Osteocyte (in vitro differentiated cells): ENCODE results near the gene TPO. TPM values are rescaled to one million over a fixed set of nuclear protein-coding genes. Genes with fewer than 3 reads are reported as not detected.

ENCODE experiments used
- DNase-seq: peaks from one replicate; pipeline ENCODE4 v3.0.0; 2021; ENCODE audit warnings: mixed read lengths; ENCODE audit not compliant: unreplicated experiment; ENCODE audit errors: extremely low spot score
- H3K27ac Mint-ChIP-seq: one replicate; pipeline ENCODE4 v1.8.0; 2021; ENCODE audit warnings: mild to moderate bottlenecking, mixed read lengths; ENCODE audit not compliant: unreplicated experiment
- H3K27me3 Mint-ChIP-seq: one replicate; pipeline ENCODE4 v1.8.0; 2021; ENCODE audit warnings: mixed read lengths; ENCODE audit not compliant: unreplicated experiment
- H3K36me3 Mint-ChIP-seq: one replicate; pipeline ENCODE4 v1.8.0; 2021; ENCODE audit warnings: mixed read lengths; ENCODE audit not compliant: unreplicated experiment
- H3K4me1 Mint-ChIP-seq: one replicate; pipeline ENCODE4 v1.8.0; 2021; ENCODE audit warnings: mixed read lengths; ENCODE audit not compliant: unreplicated experiment
- H3K4me3 Mint-ChIP-seq: one replicate; pipeline ENCODE4 v1.8.0; 2021; ENCODE audit warnings: mild to moderate bottlenecking, moderate library complexity, mixed read lengths; ENCODE audit not compliant: unreplicated experiment
- H3K9me3 Mint-ChIP-seq: one replicate; pipeline ENCODE4 v1.8.0; 2021; ENCODE audit warnings: mixed read lengths; ENCODE audit not compliant: unreplicated experiment
- total RNA-seq: library from RNA; stranded (reverse); gene quantifications from 2 replicates; pipeline ENCODE4 v1.2.1, GENCODE V29; 2021
- TF ChIP-seq, protein P1 (sequence below): fragments of 200-600 bp; sonication (generic); IDR thresholded peaks from 2 replicates; pipeline ENCODE4 v1.5.0; 2021; ENCODE audit warnings: antibody characterized with exemption, mild to moderate bottlenecking, moderate library complexity

TPO gene
- total RNA-seq, 1 donor from 2014 or later = not detected

DNA sequence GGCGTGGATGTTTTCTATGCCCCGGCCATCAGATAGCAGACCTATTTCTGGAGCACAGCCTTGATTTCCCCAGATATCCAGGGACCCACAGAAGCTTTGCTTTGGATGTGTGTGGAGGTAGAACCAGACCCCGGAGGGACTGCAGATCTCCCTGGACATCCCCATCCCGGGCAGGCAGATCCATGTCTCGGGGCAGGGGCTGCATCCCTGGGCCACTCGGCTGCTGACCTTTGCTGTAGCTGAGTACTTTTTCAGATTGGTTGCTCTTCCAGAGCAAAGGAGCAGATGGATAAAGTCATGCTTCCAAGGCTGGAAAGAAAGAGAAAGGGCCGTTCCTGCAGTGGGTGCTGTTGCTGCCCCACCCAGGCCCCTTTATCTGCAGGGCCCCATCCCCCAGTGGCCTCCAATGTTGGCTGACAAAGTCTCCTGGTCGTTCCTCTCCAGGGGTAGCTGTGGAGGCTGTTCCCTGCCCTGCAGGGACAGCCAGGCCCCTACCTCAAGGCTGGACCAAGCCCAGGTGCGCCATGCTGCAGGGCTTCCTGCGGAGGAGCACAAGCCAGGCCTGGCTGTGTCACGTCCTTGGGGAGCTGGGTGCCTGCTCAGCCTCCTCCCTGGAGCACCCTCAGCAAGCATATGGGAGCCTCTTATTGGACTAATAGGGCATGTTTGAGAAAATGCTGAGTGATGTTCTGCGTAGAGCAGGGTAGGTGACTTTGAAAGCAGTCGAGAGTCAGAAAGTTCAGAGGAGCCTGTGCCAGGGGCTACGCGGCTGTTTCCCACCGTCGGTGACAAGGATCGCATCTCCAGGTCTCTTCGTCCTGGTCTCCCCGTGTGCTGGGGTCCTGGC is 68.4 kb downstream of the TPO start:
- Mint-ChIP-seq H3K27ac (no peak overlapping the region), H3K4me1 (no peaks in the 10 kb centered on the region), H3K36me3 (no peaks in the 10 kb centered on the region), H3K4me3 (no peak overlapping the region), H3K9me3 (no peaks in the 10 kb centered on the region), H3K27me3 (no peaks in the 10 kb centered on the region)
- no peak for DNase-seq
- TF ChIP-seq, protein P1, sequence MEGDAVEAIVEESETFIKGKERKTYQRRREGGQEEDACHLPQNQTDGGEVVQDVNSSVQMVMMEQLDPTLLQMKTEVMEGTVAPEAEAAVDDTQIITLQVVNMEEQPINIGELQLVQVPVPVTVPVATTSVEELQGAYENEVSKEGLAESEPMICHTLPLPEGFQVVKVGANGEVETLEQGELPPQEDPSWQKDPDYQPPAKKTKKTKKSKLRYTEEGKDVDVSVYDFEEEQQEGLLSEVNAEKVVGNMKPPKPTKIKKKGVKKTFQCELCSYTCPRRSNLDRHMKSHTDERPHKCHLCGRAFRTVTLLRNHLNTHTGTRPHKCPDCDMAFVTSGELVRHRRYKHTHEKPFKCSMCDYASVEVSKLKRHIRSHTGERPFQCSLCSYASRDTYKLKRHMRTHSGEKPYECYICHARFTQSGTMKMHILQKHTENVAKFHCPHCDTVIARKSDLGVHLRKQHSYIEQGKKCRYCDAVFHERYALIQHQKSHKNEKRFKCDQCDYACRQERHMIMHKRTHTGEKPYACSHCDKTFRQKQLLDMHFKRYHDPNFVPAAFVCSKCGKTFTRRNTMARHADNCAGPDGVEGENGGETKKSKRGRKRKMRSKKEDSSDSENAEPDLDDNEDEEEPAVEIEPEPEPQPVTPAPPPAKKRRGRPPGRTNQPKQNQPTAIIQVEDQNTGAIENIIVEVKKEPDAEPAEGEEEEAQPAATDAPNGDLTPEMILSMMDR = no peak

DNA sequence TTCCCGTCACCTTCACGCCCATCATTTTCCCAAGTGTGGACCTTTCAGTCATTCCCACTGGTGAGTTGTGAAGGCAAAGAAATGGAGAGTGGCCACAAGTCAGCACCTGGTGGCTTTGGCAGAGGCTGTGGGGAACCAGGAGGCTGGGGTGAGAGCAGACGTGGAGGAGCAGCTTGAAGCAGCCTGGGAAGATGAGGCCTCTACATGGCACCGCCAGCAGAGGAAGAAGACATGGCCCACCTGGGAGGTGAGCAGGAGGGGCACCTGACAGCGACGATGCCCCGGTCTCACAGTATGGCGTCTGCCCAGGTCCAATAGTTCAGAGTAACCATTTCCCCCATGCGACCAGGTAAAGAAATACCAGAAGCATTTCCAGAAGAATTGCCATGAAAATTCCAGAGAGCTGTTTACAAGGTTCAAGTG is 69.0 kb downstream of the TPO start:
- Mint-ChIP-seq H3K27me3 (no peaks in the 10 kb centered on the region), H3K36me3 (no peaks in the 10 kb centered on the region), H3K9me3 (no peaks in the 10 kb centered on the region), H3K4me1 (no peaks in the 10 kb centered on the region), H3K27ac (no peak overlapping the region), H3K4me3 (no peak overlapping the region)
- TF ChIP-seq, protein P1 = no peak
- DNase-seq = no peak

DNA sequence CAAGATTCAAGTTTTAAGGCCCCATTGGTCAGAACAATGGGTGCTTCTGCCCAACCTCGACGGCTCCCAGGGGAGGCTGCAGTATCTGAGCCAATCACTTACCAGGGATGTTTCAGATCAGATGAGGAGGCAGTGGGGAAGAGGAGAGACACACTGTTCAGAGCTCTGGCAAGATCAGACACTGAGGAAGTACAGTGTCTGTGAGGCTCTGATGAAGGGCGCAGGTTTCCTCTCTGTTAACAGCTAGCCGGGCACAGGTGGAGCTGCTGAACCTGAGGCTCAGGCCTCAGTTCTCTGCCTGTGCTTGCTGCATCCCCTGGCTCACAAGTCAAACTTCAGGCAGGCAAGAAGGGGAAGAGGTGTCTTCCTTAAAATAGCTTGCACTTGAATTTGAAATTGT is 69.7 kb downstream of the TPO start:
- Mint-ChIP-seq H3K4me3 (no peak overlapping the region), H3K4me1 (no peaks in the 10 kb centered on the region), H3K36me3 (no peaks in the 10 kb centered on the region), H3K27me3 (no peaks in the 10 kb centered on the region), H3K27ac (no peak overlapping the region), H3K9me3 (no peaks in the 10 kb centered on the region)
- no peak for DNase-seq
- TF ChIP-seq, protein P1 = no peak

DNA sequence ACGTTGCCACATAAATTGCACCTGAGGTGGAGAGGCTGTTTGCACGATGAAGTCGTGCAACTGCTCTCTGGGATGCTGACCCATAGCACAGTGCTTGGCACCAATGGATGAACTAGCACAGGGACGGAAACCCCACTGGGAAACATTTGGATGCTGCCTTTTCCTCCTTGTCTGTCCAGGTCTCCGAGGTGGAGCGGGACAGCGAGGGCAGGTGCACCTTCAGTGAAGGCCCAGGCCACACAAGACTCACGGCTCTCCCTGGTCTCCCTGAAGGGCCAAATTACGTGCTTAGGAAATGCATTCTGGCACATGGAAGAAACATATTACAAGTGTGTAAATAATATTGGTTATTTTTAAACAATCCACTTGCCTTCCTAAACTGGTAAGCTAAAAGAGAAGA is 70.3 kb downstream of the TPO start:
- Mint-ChIP-seq H3K4me3 (no peak overlapping the region), H3K36me3 (no peaks in the 10 kb centered on the region), H3K27ac (no peak overlapping the region), H3K9me3 (no peaks in the 10 kb centered on the region), H3K4me1 (no peaks in the 10 kb centered on the region), H3K27me3 (no peaks in the 10 kb centered on the region)
- TF ChIP-seq, protein P1 = no peak
- no peak for DNase-seq

DNA sequence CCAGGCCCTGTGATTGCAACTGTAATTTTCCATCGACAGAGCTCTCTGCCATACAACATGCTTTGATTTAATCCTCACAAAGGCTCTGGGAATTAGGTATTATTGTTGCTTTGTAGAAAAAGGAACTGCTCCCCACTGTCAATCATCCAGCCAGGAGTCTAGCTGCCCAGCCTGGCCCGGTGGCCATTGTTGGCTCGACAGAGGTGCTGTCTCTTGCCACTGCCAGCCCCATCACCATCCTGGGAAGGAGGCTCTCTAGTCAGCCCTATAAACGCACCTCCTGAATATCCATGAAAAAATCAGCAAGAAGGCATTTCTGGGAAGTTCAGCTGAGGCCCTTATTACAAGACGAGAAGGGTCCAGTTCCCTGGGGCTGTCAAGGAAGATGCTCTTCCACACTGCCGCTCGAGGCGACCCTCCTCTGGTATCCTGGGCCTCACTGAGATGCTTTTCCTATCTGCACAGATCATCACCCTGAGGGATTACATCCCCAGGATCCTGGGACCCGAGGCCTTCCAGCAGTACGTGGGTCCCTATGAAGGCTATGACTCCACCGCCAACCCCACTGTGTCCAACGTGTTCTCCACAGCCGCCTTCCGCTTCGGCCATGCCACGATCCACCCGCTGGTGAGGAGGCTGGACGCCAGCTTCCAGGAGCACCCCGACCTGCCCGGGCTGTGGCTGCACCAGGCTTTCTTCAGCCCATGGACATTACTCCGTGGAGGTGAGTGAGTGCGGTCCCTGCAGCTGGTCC is 71.0 kb downstream of the TPO start:
- Mint-ChIP-seq H3K4me1 (no peaks in the 10 kb centered on the region), H3K36me3 (no peaks in the 10 kb centered on the region), H3K27ac (no peak overlapping the region), H3K4me3 (no peak overlapping the region), H3K9me3 (no peaks in the 10 kb centered on the region), H3K27me3 (no peaks in the 10 kb centered on the region)
- TF ChIP-seq, protein P1 = no peak
- DNase-seq = no peak
